PFSK-1 (cell line): ENCODE results near the gene FRMPD4.

Source experiments
- FOXP2 ChIP-seq: optimal IDR thresholded peaks from 2 replicates; pipeline ENCODE3; 2011; ENCODE audit warnings: borderline replicate concordance, control low read depth, inconsistent platforms; ENCODE audit not compliant: insufficient read depth; ENCODE audit errors: extremely low read length, extremely low read depth
- POLR2AphosphoS5 ChIP-seq: IDR thresholded peaks from 2 replicates; pipeline ENCODE4 v1.6.1; 2012; ENCODE audit warnings: low read depth, mild to moderate bottlenecking, control low read depth, low read length, moderate library complexity
- REST ChIP-seq, 2 experiments: IDR thresholded peaks; 2 replicates each; pipeline versions ENCODE4 v1.6.1 to v1.8.0; 2011 to 2012; ENCODE audit warnings: low read depth in 2 of 2, low read length in 2 of 2, control low read depth in 1 of 2, inconsistent platforms in 1 of 2, mild to moderate bottlenecking in 1 of 2, moderate library complexity in 1 of 2; ENCODE audit not compliant: insufficient read depth in 1 of 2
- SIN3A ChIP-seq: IDR thresholded peaks from 2 replicates; pipeline ENCODE4 v1.6.1; 2012; ENCODE audit warnings: mild to moderate bottlenecking, low read length, moderate library complexity, borderline replicate concordance; ENCODE audit not compliant: insufficient read depth

DNA sequence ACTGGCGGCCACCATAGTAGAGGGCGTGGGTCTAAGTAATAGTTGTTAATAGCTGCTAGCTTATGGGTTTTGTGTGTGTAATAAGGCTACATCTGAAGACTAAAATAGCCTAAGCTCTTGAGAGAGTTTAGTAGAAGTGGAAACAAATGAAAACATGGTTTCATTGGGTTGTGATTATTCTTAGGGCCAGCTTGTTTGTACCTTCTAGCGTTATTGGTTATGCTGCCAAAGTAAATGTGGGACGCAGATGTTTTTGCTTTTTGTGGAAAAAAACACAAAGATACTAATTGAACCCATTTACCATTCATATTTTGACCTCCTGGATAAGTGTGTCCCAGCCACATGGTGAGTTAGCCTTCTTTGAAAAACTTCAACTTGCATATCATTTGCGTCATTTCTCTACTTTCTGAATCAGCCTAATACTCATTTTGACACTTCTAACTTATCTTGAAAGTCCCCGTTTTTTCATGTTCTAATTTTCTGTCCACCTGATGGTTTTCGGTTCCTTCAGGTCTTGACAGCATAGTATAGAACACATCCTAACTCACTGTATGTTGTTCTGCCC, 305.3 kb downstream of the FRMPD4 start:
- TF ChIP-seq FOXP2 (no peak), SIN3A (no peak), POLR2AphosphoS5 (no peak), REST (IDR thresholded peaks at IDR 0.05; ENCODE audit: insufficient read depth in 1 of 2, low read depth in 2 of 2, low read length in 2 of 2) (no peak)
